HL-60 (cell line): ENCODE measurements around the gene PIP5K1C.

Experiments used
- DNase-seq, 2 experiments: peaks; one replicate each; pipeline ENCODE4 v3.0.0-alpha.2; 2010 to 2020; ENCODE audit warnings: low read depth in 1 of 2, low spot score in 1 of 2
- H3K27ac ChIP-seq: fragments of 250-450 bp; sonication (Bioruptor Pico); replicated peaks from 2 replicates; pipeline ENCODE4 v1.5.1; 2020; ENCODE audit warnings: mild to moderate bottlenecking, moderate library complexity
- H3K27me3 ChIP-seq: fragments of 250-450 bp; sonication (Bioruptor Pico); 2 replicates; pipeline ENCODE4 v1.5.1; 2021; ENCODE audit warnings: mild to moderate bottlenecking, moderate library complexity; ENCODE audit not compliant: insufficient read depth, poor library complexity, severe bottlenecking
- H3K4me3 ChIP-seq: replicated peaks from 2 replicates; pipeline ENCODE4 v1.5.1; 2011; ENCODE audit warnings: mild to moderate bottlenecking, control low read depth, low read length; ENCODE audit not compliant: insufficient read depth
- CTCF ChIP-seq: IDR thresholded peaks from one replicate; pipeline ENCODE4 v1.5.1; 2011; ENCODE audit warnings: low read length, control low read depth, inconsistent platforms; ENCODE audit not compliant: insufficient read depth
- GABPA ChIP-seq: IDR thresholded peaks from 2 replicates; pipeline ENCODE4 v1.6.1; 2012; ENCODE audit warnings: low read depth
- POLR2AphosphoS5 ChIP-seq: IDR thresholded peaks from 2 replicates; pipeline ENCODE4 v1.6.1; 2012; ENCODE audit warnings: low read depth
- REST ChIP-seq: IDR thresholded peaks from 2 replicates; pipeline ENCODE4 v1.6.1; 2012; ENCODE audit warnings: low read depth; ENCODE audit not compliant: insufficient replicate concordance
- SPI1 ChIP-seq: IDR thresholded peaks from 2 replicates; pipeline ENCODE4 v1.6.1; 2012; ENCODE audit warnings: low read depth, mild to moderate bottlenecking, borderline replicate concordance

Gene PIP5K1C

GRCh38 chr19:3608750-3609322, 91.4 kb downstream of the PIP5K1C start:
- TF ChIP-seq GABPA (no peak), POLR2AphosphoS5 (no peak), REST (no peak), SPI1 (no peak), CTCF (no peak)
- DNase-seq = no peak
- Histone ChIP-seq H3K27ac (no peak overlapping the region), H3K27me3 (peaks cover 11% of the 10 kb centered on the region), H3K4me3 (no peak overlapping the region)

- DNase-seq = peak in 1 of 2 experiments; percentile 15
- peaks cover 11% of the 10 kb centered on the region for H3K27me3 ChIP-seq
- no peak overlapping the region for H3K27ac ChIP-seq
- TF ChIP-seq CTCF = no peak
- 0 out of 2 replicates have a peak, but pooled peaks have one; percentile 1 for TF ChIP-seq SPI1
- TF ChIP-seq GABPA = no peak
- TF ChIP-seq REST = no peak
- TF ChIP-seq POLR2AphosphoS5 = no peak
- no peak overlapping the region for H3K4me3 ChIP-seq
Measured at GRCh38 chr19:3608079-3608641, 92.1 kb downstream of the PIP5K1C start.

DNA sequence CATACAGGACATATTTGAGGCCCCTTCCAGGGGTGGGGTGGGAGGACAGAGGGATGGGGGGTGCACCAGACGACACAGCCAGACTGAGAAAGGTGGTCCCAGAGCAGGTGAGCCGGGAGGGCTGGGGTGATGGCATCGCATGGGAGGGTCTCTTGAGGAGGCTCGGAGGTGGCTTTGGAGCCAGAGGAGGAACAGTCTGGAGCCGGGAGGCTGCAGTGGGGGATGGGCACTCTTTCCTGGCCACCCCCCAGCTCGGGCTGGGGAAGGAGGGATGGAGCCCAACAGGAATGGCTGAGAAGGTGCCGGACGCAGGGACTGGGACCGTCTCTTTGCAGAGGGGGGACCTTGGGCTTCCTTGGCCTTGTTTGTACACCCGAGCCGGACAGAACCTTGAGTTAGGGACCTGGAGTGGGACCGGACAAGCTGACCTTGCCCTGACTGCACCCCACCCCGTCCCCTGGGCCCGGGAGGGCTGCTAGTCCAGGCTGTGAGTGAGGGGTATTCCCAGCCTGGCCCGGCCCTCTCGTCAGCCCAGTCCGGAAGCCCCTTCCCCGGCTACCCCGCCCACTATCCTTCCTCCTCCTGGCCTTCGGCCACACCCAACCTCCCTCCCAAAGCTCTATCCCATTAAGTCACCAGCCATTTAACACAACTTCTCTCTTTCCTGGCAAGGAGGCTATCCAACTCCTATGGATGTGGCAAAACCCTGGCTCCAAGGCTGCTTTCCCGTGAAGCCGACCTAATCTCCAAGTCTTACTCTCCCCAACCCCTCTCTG, 92.8 kb downstream of the PIP5K1C start:
- no peak for DNase-seq
- peaks cover 11% of the 10 kb centered on the region for H3K27me3 ChIP-seq
- H3K4me3 ChIP-seq = no peak overlapping the region
- TF ChIP-seq GABPA = no peak
- TF ChIP-seq SPI1 = no peak
- no peak for TF ChIP-seq POLR2AphosphoS5
- no peak for TF ChIP-seq REST
- no peak for TF ChIP-seq CTCF
- H3K27ac ChIP-seq = no peak overlapping the region
